Medulla oblongata (tissue), 1 donor: ENCODE measurements around the gene CCNY.
A peak's percentile ranks its signal among the peaks of the same experiment; 100 is the strongest.
"Not testable (repeated sequence)": the region's sequence is repeated elsewhere in the genome, so short reads cannot be mapped to it uniquely, and the experiment has no call there.

Source experiments
- DNase-seq: peaks from one replicate; pipeline ENCODE4 v3.0.0-alpha.2; 2015; ENCODE audit errors: extremely low spot score

The CCNY gene

DNA sequence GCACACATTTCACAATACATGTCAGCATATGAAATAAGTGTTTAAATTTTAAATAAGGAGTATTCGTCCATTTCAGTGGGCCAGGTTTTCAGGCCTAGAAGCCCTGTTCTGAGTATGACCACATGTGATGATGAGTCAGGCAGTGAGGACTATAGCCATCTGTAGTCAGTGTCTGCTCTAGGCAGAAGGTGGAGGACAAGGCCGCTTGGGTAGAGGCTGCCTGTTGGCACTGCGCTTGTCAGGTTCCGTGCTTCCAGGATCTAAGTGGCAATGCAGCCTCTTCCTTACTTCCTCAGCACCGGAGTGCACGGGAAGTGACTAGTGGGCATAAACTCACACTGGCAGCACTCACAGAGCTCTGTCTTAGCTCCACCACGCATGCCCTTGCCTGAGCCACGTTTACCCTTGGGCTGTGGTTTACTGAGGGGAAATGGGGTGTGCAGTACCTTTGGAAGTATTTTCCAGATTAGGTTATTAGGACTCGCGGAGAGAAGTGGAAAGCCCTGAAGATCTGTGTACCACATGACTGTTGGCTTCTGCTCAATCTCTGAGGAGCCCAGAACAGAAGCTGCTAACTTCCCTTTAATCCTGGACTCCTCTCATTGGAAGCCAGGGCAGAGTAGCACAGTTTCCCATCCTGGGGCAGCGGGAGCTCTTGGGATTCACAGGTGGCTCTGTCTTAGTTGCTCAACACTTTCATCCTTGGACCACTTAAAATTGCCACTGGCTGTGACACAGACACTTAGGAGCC lies 181.3 kb downstream of the CCNY start:
- peak; percentile 65 for DNase-seq

DNA sequence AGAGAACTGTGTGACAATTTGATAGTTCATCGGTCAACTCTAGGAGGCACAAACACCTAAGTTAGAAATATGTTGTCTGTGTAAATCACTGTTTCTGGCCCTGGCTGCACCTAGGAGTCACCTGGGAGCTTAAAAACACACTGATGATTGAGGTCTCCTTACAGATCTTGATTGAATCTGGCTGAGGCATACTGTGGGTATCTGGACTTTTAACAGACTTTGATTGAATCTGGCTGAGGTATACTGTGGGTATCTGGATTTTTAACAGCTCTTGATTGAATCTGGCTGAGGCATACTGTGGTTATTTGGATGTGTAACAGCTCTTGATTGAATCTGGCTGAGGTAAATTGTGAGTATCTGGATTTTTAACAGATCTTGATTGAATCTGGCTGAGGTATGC lies 181.9 kb downstream of the CCNY start:
- DNase-seq: not testable (repeated sequence)

DNA sequence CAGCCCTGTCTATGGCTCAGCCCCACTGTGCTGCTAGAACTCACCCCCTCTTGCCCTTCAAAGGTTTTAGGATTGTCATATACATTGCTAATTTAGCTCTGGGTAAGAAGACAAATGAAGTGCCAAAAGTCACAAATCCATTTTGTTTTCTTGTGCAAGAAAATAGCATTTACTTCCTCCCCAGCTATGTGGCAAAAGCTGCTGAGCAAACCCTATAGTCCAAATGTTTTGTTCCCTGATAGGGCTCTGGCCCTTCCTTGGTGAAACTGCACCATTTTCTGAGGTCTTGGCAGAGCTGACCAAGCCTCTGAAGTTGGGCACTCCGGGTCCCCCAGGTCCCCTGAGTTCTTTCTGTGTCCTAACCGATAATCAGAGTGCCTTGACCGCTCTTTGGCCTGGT lies 184.7 kb downstream of the CCNY start:
- DNase-seq: no peak

DNA sequence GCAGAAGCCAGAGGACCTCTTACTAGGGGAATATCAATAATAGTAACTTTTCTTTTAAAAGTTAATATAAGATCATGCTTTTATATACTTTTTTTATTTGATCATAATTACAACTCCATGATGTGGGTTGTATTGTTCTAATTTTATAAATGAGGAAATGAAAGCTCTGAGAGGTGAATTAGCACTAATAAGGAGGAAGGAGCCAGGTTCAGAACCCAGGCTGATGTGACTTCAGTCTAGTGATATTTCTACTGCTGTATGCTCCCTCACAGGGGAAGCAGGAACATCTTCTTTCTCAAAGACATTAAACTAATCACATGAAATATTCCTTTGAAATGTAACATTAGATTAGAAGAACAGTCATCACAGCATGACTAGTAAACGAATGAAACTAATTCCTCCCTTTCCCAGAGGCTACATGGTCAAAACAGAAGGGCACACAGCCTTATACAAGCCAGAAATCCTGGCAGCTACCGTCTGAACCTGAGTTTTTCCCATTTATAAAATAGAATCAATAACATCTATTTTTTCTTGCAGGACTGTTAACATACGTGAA lies 187.4 kb downstream of the CCNY start:
- DNase-seq: no peak

DNA sequence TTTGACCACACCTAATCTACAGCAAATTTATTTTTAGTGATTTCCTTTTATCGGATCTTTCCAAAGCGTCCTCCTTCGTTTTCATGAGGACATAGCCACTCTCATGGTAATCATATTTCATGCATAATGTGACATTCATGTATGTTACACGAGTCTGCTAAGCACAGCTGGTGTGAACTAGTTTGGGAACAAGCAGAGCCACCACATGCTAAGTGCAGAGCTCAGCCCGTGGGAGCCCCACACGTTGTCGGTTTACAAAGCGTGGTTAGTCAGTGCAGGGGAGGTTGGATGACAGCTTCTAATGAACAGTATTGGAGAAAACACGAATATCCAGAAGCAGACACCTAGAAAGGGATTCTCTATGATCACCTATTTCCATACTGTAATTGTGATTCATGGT lies 190.4 kb downstream of the CCNY start:
- no peak for DNase-seq

DNA sequence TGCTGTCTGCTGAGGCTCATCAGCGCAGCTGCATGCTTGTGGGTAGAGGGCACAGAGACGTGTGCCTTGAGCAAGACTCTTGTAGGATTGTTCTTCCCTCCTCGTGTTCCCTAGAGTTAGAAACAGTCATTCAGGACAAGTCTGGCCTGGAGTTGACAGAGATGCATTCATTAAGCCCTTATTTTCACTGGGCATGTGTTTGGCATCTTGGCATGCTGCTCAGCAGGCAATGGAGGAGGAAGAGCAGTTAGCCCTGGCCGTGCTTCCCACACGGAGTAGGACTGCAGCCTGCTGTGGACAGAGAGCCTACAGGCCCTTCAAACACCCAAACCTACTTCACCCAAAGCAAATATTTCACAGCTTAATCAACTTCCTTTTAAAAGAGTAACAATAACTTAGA lies 195.8 kb downstream of the CCNY start:
- DNase-seq: peak; percentile 75

DNA sequence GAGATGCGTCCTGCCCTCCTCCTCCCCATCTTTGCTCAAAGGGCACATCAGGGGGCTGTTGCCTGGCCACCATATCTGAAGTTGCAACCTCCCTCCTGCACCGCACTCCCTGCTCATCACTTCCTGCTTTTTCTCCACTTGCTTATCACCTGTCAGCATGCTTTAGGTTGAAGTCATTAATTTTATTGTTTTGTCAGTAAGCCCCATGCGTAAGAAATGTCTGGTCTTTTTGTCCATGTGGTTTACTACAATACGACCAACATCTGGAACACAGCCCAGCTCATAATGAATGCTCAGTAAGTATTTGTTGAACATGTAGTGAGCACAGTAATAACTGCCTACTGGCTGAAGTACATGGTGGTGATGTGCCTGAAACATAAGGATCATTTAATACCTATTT lies 197.3 kb downstream of the CCNY start:
- DNase-seq: no peak

DNA sequence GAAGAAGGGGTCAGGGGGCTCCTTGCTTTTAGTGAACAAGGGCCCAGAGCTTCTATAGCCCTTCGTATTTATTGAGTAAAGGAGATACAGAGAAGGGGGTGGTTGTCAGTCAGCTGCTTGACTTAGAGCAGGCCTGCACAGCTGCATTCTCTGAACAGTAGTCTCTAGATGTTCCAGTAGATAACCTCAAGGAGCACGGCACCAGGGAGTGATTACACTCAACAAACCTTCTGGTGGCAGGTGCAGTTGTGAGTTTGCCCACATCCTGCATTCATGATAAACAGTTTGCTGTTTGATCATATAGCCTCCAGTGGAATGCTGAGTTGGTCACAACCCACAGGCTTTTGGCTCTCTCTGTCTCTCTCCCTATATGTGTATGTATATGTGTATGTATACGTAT lies 198.8 kb downstream of the CCNY start:
- DNase-seq: no peak

DNA sequence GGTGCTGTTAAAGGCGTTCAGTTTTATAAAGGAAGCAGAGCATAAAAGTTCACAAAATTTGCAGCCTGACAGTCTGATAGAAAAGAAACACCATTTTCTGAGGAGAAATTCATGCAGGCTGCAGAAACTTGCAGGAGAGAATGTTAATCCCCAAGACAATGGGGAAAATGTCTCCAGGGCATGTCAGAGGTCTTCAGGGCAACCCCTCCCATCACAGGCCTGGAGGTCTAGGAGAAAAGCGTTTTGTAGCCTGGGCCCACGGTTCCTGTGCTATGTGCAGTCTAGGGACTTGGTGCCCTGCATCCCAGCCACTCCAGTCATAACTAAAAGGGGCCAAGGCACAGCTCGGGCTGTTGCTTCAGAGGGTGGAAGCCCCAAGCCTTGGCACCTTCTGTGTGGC lies 200.5 kb downstream of the CCNY start:
- no peak for DNase-seq

DNA sequence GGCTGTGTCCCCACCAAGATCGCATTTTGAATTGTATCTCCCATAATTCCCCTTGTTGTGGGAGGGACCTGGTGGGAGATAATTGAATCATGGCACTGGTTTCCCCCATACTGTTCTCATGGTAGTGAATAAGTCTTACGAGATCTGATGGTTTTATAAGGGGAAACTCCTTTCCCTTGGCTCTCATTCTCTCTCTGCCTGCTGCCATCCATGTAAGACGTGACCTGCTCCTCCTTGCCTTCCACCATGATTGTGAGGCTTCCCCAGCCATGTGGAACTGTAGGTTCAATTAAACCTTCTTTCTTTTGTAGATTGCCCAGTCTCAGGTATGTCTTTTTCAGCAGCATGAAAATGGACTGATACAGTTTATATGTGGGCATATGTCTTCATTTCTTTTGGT lies 201.6 kb downstream of the CCNY start:
- not testable (repeated sequence) for DNase-seq

DNA sequence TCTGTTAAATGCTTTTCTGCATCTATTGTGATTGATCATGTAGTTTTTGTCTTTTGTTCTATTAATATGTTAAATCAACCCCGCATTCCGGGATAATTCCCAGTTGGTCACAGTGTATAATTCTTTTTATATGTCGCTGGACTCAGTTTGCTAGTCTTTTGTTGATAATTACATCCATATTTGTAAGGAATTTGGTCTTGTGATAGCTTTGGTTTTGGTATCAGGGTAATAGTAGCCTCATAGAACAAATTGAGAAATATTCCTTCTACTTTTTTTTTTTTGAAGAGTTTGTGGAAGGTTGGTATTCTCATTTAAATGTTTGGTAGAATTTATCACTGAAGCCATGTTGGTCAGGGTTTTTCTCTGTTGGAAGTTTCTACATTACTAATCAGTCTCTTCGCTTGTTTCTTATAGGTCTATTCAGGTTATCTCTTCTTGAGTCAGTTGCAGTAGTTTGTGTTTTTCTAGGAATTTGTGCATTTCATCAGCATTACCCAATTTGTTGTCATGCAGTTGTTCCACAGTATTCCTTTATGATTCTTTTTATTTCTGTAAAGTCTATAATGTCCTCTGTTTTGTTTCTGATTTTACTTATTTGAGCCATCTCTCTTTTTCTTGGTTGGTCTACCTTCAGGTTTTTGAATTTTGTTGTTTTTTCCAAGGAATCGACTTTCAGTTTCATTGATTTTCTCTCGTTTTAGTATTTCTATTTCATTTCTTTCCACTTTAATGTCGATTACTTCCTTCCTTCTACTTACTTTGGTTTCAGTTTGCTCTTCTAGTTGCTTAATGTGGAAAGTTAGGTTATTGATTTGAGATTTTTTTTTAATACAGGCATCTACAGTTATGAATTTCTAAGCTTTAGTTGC lies 204.2 kb downstream of the CCNY start:
- DNase-seq: no peak

DNA sequence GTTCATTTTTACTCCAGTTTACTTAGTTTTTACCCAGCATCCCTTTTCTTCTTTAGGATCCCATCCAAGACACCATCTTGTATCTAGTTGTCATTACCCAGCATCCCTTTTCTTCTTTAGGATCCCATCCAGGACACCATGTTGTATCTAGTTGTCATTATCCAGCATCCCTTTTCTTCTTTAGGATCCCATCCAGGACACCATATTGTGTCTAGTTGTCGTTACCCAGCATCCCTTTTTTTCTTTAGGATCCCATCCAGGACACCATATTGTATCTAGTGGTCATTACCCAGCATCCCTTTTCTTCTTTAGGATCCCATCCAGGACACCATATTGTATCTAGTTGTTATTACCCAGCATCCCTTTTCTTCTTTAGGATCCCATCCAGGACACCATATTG lies 205.4 kb downstream of the CCNY start:
- DNase-seq: no peak

DNA sequence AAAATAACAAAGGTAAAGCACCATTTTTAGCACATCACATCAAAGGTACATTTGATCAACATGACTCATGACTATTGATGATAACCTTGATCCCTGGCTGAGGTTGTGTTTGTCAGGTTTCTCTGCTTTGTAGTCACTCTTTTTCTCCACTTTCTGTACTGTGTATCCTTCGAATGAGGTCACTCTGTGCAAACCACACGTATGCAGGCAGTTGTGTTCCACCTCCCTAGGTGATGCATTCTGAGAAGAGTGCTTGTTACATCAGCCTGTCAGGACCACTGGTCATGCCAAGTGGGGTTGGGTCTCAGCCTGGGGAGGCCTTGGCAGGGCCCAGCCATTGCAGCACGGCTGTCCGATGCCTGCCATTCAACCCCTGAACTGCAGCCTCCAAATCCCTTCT lies 206.0 kb downstream of the CCNY start:
- DNase-seq: no peak

DNA sequence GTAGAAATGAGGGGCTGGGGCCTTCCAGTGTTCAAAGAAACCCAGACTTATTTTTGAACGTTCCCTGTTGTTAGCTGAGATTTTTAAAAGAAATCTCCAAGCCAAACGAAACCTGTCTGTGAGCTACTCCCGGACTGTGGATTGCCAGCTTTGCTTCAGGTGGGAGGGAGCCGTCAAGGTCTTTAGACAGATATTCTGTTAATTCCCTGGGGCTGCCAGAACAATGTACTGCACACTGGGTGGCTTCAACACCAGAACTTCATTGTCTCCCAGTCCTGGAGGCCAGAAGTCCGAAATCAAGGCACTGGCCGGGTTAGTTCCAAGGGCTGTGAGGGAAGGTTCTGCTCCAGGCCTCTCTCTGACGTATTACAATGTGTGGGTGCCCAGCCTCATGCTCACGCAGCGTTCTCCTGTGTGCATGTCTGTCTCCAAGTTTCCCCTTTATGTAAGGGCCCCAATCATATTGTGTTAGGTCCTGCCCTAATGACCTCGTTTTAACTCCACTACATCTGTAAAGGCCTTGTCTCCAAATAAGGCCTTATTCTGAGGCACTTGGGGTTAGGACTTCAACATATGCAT lies 208.9 kb downstream of the CCNY start:
- DNase-seq: no peak

DNA sequence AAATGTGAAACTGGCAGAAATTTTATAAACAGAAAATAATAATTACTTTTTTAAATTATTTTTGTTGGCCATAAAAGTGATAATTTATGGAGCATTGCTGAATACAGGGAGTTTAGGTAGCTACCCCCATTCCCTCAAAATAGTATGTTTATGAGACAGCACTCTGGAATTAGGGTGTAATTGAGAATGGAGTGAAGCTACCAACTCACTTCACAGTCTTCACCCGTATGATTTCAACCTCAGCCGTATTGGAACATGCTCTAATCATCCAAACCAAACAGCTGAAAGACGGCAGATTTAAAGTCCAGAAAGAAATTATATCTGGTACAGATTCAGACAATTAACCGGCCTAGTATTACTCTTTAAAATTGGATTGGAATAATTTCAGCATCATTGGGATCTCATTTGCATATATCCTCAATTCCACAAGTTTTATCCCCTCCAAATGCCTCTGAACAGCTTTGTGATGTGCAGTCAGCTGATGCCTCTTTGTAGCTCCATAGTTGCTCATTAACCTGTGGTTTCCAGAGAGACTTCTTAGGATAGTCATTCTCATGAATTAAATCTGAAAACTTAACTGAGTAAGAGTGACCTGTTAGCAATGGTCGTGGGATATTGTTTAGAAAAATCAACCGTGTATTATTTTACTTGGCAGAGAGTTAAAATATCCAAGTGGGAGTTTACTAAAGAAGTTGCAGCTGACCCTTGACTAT lies 209.7 kb downstream of the CCNY start:
- no peak for DNase-seq

DNA sequence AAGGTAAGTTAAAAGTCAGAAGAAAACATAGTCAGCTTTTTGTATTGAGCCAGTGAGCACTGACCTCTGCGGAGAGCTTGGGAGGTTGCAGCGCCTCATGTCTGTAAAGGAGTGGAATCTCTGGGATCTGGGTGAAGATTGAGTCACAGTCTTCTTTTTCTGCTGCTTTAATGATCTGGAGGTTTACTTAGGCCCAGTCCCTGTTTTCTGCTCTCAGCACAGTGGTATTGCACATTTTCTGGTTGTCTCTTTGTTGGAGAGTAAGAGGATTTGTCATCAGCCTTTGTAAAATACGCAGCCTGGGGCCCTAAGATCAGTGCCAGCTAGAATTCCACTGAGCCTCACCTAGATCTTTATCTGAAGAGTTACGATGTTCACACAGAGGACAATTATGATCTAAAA lies 210.5 kb downstream of the CCNY start:
- no peak for DNase-seq

DNA sequence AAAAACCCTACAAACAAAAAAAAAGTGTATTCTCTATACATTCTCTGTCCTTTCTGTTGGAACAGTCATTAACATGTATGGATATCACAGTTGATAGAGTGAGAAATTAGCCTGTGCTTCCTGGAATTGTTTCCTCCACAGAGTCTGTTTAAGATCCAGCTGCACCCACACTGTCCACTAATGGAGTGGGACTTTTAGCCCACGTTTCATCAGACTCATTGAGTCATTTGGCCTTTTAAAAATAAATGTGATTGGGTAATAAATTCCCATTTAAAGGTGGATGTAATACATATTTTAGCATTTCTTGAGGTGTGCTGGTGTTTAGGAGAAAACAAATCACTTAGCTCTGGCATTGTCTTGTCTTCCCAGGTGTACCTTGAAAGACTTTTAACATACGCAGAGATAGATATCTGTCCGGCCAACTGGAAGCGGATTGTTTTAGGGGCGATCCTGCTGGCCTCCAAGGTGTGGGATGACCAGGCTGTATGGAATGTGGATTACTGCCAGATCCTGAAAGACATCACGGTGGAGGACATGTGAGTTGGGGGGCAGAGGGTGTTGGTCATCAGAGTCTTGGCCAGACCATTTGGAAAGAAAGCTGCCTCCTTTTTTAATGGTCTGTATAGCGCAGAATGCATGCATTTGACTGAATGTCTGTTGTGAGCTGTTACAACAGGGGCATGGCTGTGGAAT lies 216.5 kb downstream of the CCNY start:
- DNase-seq: no peak

DNA sequence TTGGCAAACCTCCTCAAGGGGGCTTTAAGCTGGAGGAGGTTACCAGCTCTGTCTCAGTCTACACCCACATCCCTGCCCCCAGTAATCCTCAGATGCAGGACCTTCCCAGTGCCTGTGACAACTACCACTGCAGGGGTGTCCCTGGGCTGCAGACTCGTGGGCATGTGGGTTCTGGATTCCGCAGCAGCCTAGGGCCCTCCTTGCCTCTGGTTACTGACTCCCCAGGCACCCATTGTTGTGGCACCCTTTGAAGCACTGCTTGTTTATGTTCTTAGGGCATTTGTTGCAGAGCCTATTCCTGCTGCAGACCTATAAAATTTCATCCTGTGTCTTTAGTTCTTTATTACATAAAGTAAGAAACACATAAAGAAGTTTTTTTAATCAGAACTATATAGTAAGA lies 217.7 kb downstream of the CCNY start:
- DNase-seq: no peak

DNA sequence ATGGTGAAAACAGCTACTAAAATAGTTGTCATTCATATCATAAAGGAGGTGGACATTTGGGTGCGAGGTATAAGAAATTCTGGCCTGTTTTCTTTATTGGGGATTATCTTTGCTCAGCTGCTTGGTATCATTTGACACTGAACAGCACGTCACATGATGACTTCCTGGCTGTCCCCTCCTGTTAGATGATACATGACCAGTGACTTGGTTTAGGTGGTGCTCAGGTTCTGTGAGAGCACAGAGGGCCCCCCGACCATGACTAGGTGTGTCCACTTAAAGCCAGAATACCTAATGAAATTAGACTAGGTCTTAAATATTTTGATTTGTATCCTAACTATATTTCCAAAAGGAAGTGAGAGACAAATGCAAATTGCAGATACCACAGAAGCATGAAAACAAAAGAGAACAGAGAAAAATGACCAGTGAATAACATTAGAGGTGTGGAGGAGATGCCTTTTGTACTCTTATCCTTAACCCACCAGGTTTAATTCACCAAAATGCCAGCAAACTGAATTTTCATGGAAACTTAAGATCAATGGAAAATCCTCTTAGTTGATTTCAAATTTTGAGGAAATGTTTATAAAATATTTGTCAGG lies 218.2 kb downstream of the CCNY start:
- no peak for DNase-seq

DNA sequence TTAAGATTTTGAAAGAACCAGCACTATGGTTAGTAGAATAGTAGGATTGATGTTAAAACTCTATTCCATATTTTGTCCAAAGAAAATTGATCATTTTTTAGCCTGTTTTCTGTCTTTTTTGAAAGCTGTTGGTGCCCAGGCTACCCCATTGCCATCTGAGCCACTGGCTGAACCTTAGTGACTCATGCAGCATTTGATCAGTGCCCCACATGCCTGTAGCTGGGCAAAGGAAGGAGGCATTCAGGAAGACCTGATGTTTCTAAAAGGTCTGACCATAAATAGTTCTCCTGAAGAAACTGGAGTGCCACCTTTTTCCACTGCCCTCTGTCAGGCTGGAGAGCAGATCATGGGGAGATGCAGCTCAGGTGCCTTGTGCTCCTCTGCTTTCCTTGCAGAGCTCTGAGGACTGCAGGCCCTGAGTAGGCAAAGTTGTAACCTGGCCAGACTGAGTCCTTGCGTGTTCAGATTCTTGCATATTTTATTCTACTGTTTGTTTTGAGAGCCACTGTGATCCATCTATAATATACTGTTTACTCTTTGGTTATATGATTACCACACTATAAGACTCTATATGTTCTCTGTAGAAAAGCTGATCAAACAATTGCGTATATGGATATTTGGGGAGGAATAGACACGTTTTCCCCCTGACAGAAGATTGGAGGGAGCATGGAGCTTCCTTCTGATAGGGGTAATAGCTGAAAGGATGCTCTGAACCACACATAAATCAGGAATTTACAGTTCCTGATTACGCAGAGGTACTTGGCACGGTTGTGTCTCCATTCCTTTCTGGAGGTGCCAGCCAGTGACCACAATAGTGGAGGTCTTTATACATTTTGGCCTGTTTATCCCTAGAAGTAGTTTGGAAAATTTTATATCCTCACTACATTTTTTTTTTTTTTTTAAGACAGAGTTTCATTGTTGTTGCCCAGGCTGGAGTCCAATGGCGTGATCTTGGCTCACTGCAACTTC lies 219.9 kb downstream of the CCNY start:
- DNase-seq: no peak
